CD4-positive, alpha-beta T cell treated with Interleukin-1 beta for 1 hour (primary cell): Measurements from ENCODE around the gene ELOB.

Experiments
- DNase-seq, 2 donors: peaks; one replicate each; pipeline ENCODE4 v3.0.0-alpha.2; 2020 to 2022

ELOB gene

DNA sequence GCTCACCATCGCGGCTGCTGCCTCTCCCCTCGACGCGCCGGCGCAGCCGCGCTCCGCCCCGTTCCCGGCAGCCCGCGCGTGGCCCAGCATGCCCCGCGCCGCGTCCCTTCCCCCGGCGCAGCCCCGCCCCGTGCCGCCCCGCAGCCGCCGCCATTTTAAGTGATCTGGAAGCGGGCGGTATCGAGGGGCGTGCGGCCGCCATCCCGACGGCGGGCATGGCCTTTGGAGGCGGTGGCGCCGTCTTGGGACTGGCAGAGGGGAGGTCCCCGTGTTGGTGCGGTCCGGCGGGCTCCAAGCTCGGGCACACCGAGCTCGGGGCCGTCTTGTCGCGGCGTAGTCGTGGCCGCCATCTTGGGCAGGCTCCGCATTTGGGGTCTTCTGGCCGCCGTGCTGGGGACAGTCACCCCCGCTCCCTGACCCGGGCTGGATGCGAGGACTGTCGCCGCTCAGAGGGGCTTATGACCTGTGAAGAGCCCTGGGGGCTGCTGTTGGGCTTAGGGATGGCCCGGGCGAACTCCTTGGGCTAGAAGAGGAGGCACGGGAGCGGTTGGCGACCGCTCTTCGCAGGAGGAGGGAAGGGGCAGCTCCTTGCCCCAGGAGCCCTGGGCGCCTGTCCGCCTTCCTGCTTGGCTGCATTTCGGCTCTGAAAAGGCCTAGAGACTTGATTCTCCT, at the start of gene ELOB:
ELOB (minus strand) TSS at position 50 of the 672 bp plus-strand sequence; CDS start at position 9, 41 bp downstream.
- peak; percentile 90 to 91 for DNase-seq

DNA sequence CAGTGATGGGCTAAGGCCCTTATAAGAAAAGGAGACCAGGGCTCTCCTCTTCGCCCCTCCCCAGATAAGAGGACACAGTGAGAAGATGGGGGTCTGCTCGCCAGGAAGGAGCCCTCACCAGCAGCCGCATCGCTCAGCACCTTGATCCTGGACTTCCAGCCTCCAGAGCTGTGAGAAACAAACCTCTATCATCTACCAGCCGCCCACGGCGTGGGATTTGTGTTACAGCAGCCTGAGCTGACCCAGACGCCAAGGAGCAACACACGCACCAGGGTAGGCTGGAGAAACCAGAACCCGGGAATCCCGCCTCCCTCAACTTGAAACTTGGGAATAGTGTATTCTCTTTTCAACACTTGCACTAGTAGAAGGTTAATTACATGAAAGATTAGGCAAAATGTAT, 48.8 kb upstream of the ELOB start:
- no peak for DNase-seq

DNA sequence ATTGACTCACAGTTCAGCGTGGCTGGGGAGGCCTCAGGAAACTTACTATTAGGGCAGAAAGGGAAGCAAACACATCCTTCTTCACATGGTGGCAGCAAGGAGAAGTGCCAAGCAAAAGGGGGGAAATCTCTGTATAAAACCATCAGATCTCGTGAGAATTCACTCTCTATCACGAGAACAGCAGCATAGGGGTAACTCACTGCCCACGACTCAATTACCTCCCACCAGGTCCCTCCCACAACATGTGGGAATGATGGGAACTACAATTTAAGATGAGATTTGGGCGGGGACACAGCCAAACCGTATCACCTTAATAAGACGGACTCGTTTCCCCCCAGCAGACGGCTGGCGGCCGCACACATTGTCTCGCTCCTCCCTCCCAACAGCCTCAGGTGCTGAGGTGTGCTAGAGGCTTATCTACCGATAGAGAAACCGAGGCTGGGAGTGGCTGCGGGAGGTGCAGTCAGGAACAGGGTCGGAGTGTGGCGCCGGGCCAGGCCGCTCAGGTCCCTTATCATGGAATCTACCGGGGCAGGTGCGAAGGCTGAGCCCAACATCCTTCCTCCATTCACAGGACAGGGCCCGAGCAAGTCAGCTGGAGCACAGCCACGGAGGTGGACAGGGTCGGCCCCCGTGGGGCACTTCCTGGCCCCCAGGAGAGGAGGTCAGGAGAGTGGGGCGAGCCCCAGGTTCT, 48.1 kb upstream of the ELOB start:
- no peak for DNase-seq

DNA sequence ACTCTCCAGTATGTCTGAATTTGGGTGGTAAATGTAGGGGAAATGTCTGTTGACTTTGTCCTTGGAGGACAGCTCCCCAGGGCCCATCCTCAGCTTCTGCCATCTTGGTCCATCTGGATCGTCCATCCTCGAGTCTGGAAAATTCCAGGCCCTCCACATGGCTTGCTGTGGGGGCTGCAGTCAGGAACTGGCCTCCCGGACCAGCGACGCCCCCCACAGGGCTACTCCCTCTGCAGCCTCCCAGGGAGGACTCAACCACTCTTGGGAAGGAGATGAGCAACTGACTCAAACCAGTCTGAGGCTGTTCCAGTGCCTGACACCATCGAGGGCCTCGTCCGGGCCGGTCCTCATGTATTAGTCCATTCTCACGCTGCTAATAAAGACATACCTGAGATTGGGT, 47.5 kb upstream of the ELOB start:
- no peak for DNase-seq

DNA sequence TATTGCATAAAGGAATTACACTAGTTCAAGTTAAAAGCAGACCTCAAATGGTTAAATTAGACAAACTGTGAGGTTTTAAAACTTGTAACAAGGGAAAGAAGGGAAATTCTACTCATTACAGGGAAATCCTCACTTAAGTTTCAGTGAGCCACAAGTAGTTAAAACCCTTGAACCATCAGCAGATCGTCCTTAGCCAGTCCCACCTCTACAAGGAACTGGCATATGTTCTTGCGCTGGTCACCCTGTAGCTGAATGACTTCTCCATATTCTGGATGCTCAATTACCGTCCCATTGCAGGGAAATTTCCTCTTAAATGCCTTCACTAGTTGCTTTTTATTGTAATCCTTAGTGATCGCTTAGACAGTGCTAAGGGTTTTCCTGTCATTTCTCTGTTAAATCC, 45.4 kb upstream of the ELOB start:
- DNase-seq, result no peak

DNA sequence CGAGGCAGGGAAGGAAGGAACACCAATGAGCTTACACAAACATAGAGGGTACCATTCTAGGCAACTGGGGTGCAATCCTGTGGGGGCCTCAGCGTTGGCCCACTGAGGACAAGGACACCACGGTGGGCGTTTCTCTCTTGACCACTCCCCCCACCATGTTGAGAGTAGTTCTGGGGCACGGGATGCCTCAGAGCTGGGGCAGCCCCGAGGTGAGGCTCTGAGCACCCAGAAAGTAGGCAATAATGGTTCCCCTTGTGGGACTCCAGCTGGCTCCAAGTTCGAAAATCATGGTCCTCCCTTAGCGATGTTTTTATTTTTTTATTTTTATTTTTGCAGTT, 45.0 kb upstream of the ELOB start:
- DNase-seq, result no peak

DNA sequence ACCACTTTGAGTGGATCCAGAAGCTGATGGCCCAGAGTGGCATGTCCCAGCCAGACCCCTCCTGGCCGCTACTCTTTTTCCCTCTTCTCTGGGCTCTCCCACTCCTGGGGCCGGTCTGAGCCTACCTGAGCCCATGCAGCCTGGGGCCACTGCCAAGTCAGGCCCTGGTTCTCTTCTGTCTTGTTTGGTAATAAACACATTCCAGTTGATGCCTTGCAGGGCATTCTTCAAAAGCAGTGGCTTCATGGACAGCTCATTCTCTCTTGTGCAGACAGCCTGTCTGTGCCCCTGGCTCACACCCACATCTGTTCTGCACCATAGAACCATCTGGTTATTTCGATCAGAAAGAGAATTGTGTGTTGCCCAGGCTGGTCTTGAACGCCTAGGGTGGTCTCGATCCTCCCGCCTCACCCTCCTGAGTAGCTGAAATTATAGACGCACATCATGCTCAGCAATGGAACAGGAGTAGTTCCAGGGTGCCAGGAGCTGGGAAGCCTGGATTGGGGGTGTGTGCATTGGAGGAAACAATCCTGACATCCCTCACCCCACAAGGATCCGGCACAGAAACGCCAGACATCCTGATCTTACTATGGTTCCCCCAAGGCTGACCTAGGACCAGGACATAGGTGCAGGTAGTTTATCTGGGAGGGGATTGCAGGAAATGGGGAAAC, 44.5 kb upstream of the ELOB start:
- no peak for DNase-seq

DNA sequence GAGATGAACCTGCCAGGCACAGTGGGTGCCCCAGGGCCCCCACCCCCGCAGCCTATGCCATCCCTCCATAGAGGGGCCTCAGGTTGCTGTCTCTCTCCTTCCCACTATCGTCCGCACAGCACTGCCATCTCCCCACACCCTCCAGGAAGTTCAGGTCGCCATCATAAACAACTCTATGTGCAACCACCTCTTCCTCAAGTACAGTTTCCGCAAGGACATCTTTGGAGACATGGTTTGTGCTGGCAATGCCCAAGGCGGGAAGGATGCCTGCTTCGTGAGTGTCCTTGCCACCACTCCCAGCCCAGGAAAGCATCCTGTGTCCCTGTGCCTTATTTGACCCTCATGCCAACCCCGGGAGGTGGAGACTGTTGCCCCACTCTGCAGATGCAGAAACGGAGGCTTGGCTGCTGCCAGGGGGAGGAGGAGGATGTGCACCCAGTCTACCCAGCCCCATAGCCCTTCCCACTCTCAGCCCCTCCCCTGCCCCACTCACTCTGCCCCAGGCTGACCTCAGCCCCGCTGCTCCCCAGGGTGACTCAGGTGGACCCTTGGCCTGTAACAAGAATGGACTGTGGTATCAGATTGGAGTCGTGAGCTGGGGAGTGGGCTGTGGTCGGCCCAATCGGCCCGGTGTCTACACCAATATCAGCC, 43.9 kb upstream of the ELOB start:
- no peak for DNase-seq

DNA sequence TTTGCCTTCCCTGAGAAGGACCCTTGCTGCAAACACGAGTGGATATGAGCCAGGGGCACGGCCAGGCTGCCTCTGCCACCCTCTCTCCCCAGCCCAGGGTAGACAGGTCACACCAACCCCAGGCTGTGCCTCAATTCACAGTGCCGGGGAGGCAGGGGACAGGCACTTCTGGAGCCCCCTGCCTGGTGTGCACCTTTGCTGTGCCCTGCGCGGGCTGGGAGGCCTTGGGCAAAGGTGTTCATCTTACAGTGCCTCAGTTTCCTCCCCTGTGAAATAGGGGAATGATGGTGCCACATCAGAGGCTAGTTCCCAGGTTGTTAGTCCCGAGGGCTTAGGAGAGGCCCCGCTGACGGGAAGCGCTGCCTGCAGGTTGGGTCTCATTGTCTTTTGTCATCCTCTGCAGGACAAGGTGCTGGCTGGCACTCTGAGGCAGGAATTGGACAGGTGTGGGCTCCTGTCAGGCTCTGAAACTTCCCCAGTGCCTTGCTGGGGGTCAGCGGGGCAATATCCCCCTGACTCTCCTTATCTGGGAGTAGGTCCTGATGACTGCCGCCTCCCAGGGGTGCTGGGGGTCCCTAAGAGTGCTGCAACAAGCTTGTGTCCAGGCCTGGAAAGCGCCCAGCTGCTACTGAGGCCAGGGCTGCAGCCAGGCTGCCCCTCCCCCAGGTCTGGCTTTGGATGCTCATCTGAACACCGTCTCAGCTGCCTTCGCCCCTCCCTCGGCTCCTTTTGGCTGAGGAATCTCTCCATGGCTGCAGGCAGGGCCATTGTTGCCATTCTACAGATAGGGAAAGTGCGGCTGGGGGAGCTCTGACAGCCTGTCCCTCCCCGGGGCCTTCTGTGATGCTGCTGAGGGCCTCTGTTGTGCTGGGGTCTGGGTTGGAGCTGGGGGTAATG, 43.1 kb upstream of the ELOB start:
- DNase-seq, result no peak

DNA sequence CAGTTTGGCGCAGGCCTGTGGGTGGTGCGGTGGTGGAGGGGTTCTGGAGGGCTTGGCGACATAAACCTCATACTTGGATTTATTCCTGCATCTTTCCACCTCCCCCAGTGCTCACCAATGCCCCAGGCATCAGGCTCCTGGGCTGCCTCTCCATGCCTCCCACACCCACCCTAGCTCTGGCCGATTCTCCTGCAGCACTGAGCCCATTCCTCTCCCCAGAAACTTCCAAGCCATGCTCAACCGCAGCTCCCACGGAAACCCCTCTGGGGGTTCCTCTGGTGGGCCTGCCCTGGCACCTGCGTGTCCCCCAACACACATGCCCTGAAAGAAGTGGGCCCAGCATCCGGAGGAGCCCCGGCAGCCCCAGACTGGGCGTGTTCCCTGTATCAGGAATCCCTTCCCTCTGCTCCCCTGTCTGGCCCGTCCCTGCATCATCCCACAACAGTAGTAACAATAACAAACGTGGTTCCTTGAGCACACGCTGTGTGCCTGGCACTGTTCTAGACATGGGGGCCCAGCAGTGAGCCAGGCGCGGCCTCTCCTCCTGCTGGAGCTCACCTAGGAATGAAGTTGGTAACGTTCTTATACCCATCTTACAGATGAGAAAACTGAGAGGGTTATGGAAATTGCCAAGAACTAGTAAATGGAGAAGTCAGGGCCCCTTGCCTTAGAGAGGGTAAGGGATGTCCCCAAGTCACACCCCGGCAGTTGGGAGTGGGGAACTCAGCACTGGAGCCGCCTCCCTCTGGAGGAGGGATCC, 42.3 kb upstream of the ELOB start:
- DNase-seq, result no peak

DNA sequence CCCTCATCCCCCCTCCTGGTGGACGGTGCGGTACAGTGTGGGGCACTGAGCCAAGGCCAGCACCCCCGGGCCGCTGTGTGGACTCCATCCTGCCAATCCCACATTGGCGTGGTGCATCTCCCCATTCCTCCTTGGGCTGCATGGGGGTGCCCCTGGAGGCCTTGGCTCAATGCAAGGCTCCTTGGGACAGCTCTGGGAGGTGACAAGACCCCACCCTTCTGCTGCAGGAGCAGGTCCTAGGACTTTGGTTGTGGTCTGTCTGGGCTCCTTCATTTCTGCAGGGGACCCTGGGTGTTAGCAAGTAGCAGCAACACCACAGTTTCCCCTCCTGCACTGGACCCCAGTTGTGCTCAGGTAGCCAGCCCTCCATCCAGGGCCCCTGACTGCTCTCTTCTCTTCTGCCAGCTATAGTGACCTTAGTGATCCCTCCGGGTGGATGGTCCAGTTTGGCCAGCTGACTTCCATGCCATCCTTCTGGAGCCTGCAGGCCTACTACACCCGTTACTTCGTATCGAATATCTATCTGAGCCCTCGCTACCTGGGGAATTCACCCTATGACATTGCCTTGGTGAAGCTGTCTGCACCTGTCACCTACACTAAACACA, 41.3 kb upstream of the ELOB start:
- DNase-seq, result no peak

DNA sequence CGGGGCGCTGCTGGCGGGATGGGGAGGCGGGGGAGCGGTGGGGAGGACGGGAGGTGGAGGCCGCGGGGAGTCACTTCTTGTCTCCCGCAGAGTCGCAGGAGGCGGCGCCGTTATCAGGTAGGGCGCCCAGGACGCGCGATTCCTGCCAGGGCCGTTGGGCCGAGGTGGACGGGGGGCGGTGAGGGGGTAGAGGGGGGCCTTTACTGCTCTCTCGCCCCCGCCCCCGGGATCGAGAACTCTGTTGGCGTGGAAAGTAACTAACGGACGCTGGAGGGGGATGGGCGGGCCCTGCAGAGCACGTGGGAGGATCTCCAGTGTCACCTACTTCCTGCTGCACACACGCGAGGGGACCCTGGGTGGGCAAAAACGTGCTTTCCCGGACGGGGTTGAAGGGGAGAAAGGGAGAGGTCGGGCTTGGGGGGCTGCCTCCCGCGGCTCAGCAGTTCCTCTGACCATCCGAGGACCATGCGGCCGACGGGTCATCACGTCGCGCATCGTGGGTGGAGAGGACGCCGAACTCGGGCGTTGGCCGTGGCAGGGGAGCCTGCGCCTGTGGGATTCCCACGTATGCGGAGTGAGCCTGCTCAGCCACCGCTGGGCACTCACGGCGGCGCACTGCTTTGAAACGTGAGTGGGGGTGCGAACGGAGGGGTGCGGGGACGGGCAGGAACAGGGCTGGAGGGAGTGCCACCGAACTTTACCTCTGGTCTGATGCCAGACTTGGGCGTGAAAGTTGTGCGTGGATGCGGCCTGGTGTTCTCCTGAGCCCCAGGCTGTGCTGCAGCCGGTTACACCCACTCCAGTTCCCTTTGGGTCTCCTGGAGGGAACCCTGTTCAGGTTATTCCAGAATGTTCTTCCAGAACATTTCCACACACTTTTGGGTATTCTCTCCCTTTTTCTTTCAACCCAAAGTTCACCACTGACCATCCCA, 40.5 kb upstream of the ELOB start:
- DNase-seq, result no peak

DNA sequence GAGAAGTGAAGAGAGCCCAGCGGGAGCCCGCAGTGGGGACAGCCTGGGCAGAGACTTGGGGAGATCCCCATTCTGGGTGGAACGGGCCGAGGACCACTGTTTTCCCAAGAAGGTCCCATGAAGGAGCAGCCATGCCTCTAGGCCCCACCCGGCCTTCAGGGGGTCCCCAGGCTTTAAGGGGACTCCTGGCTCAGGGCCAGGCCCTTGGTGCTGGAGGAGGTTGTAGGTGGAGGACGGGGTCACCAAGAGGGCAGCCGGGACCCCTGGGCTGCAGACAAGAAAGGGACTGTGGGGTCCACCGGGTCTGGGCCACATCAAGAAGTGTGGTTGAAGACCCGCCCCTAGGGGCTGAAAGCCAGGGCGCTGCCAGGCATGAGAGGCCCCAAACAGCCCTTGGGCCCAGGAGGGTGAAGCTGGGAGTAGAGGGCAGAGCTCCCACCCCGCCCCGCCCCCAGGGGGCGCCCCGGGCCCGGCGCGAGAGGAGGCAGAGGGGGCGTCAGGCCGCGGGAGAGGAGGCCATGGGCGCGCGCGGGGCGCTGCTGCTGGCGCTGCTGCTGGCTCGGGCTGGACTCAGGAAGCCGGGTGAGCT, 39.8 kb upstream of the ELOB start, which contains the start of gene PRSS21:
PRSS21 (plus strand) TSS at position 487 of the 589 bp plus-strand sequence; CDS start at position 519, 32 bp downstream.
- DNase-seq, result peak; percentile 42 to 51

DNA sequence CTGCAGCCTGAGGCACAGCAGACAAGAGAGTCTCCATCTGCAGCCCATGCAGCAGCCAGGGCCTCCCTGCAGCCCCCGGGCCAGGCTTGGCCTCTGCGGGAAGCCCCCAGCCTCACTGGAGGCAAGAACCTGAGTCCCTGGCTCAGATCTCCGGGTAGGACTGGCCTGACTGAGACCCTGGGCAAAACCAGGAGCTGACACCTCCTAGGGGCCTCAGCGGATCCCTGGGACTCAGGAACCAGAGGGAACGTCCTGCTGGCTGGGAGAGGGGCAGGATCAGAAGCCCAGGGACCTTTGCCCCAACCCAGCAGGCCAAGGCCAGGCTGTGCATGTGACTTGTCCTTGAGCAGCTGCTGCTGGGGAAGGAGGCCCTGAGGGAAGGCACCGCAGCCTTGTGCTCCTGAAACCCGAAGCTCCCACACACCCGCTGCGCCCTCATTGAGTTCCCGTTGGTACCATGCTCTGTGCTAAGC, 38.3 kb upstream of the ELOB start:
- no peak for DNase-seq

DNA sequence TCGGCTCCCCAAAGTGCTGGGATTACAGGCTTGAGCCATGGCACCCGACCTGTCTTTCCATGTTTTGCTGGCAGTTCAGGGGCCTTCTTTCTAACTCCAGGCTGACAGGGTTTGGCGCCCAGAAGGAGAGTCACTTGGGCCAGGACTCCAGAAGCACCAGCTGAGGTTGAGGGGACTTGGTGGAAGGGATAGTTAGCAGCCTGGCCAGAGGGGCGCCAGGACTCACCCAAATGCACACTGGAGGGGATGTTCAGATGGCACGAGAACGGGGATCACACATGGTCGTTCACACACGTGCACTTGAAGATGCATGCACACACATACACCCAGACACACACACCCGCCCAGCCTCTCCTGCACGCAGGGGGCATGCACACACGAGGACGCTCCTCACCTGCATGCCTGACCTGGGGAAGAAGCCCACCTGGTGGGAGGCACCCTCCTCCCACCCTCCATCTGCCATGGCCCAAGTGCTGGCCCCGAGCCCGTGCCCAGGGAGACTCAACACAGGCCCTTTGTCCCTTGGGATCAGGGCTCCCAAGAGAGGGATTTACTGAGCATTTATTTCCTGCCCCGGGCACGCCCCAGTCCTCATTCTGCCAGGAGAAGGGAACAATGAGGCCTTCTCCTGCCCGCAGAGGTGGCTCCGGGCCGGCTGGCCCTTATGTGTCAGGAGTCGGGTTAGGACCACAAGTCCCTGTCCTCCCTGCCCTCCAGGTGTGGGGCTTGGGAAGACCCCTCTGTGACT, 37.6 kb upstream of the ELOB start:
- no peak for DNase-seq

DNA sequence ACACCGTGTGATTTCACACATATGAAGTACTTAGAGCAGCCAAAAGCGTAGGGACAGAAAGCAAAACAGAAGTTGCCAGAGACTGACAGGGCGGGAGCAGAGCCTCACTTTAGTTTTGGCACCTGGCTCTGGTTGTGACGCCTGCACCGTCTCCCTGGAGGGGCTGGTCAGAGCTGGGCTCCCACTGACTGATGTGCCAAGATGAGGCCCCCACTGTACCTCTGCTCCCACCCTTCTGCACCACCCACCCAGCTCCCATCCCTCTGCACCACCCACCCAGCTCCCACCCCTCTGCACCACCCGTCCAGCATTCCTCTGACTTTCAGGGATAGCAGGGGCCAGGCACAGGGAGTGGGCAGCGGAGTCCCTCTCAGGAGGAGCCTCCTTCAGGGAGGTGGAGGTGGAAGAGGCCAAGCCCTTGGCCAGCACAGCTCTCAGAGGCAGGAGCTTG, 36.7 kb upstream of the ELOB start:
- no peak for DNase-seq

DNA sequence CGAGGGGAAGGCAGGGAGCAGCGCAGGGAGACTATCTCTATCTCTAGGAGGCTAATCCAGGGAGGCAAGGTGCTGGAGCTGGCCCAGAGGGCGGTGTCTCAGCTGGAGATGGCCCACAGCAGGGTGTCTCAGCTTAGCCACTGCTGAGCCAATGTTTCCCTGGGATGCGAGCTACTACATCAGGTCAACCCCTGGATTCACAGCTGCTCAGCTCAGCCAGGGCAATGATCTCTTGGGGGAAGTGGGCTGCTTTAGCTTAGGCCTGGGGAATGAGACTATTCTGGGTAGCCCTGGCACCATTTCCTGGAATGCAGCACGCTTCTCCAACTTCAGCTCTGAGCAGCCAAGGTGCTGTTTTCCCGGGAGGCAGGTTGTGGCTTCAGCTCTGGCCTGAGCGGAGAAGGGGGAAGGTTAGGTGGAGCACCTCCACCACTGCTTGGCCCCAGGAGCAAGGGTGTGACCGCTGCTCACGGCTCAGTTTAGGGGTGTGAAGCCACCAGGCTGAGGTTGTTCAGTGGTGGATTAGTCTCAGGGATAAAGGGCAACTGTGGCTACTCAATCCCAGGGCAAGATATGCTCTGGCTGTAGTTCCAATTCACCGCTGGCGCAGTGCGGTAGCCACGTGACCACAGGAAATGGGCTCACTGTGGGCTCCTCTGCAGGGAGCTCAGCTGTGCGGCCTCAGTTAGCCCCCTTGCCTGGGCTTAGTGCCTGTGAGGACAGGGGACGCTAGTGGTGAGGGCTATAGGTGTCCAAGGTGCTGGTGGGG, 34.8 kb upstream of the ELOB start:
- DNase-seq, result no peak

DNA sequence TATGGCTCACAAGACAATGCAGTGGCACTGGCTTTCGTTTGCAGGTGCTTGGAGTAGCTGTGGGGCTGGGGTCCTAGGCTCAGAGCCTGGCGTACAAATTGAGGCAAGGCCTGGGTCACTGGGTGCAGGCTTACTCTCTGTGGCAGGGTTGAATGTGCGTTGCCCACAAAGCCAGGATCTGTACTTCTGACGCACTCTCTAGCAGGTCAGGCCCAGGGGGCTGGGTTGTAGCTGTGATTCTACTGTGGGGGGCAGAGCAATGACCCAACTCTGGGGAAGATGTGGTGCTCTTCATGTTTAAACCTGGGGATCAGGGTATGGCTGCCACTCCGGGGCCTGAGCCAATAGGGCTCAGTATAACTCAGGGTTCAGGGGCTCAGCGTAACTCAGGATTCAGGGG, 33.6 kb upstream of the ELOB start:
- no peak for DNase-seq
